ENCODE measurements around the gene KLHL36.

DNA sequence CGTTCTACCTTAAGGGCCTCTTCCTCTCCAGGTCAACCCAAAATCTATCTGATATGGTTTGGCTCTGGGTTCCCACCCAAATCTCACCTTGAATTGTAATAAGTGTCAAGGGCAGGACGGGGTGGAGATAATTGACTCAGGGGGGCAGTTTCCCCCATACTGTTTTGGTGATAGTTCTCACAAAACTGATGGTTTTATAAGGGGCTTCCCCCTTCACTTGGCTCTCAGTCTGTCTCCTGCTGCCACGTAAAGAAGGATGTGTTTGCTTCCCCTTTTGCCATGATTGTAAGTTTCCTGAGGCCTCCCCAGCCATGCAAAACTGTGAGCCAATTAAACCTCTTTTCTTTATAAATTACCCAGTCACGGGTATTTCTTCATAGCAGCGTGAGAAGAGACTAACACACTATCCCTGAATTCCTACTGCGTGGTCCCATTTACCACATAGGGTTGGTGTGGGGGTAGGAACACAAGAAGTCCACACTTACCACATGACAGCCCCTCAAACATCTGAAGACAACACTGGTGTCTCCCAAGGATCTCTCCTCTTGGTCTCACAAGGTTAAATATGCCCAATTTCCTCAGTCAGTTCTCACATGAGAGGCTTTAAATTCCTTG lies 38.6 kb upstream of the KLHL36 start:
- TF ChIP-seq, protein P1, sequence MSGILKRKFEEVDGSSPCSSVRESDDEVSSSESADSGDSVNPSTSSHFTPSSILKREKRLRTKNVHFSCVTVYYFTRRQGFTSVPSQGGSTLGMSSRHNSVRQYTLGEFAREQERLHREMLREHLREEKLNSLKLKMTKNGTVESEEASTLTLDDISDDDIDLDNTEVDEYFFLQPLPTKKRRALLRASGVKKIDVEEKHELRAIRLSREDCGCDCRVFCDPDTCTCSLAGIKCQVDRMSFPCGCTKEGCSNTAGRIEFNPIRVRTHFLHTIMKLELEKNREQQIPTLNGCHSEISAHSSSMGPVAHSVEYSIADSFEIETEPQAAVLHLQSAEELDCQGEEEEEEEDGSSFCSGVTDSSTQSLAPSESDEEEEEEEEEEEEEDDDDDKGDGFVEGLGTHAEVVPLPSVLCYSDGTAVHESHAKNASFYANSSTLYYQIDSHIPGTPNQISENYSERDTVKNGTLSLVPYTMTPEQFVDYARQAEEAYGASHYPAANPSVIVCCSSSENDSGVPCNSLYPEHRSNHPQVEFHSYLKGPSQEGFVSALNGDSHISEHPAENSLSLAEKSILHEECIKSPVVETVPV (CRISPR knock-in tag; IDR thresholded peaks at IDR 0.05), result no peak
- TF ChIP-seq, protein P2, sequence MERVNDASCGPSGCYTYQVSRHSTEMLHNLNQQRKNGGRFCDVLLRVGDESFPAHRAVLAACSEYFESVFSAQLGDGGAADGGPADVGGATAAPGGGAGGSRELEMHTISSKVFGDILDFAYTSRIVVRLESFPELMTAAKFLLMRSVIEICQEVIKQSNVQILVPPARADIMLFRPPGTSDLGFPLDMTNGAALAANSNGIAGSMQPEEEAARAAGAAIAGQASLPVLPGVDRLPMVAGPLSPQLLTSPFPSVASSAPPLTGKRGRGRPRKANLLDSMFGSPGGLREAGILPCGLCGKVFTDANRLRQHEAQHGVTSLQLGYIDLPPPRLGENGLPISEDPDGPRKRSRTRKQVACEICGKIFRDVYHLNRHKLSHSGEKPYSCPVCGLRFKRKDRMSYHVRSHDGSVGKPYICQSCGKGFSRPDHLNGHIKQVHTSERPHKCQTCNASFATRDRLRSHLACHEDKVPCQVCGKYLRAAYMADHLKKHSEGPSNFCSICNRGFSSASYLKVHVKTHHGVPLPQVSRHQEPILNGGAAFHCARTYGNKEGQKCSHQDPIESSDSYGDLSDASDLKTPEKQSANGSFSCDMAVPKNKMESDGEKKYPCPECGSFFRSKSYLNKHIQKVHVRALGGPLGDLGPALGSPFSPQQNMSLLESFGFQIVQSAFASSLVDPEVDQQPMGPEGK (CRISPR knock-in tag; IDR thresholded peaks at IDR 0.05; ENCODE audit: borderline replicate concordance), result no peak

Measured in SK-N-SH treated with all-trans-retinoic acid at 6 μM for 48 hours (cell line).